Left ventricle myocardium inferior (tissue), 1 donor: ENCODE results near the gene COX19. TPM values are rescaled to one million over a fixed set of nuclear protein-coding genes. Genes with fewer than 3 reads are reported as not detected.
A peak's percentile ranks its signal among the peaks of the same experiment; 100 is the strongest.
"Not testable (repeated sequence)": the region's sequence is repeated elsewhere in the genome, so short reads cannot be mapped to it uniquely, and the experiment has no call there.

ENCODE experiments used
- DNase-seq: peaks from one replicate; pipeline ENCODE4 v3.0.0-alpha.2; 2020
- H3K27ac ChIP-seq: fragments of 200-600 bp; replicated peaks from 2 replicates; pipeline ENCODE4 v1.8.0; 2021
- H3K27me3 ChIP-seq: fragments of 200-600 bp; 2 replicates; pipeline ENCODE4 v1.8.0; 2021; ENCODE audit warnings: low read depth
- H3K36me3 ChIP-seq: fragments of 200-600 bp; 2 replicates; pipeline ENCODE4 v1.8.0; 2021
- H3K4me1 ChIP-seq: fragments of 200-600 bp; 2 replicates; pipeline ENCODE4 v1.8.0; 2021
- H3K4me3 ChIP-seq: fragments of 200-600 bp; 2 replicates; pipeline ENCODE4 v1.8.0; 2021; ENCODE audit warnings: mild to moderate bottlenecking, moderate library complexity
- H3K9me3 ChIP-seq: fragments of 200-600 bp; replicated peaks from 2 replicates; pipeline ENCODE4 v1.8.0; 2021
- intact Hi-C: fragments of 100-400 bp; cut with micrococcal nuclease; formaldehyde crosslinking; loops from one replicate; pipeline ENCODE4 v1.11.0; 2022
- total RNA-seq: library from RNA; stranded (reverse); fragmentation: NEBNext Ultra II Directional; extraction: Animal tissue kit (Norgen Biotek cat#: 25700); gene quantifications from one replicate; pipeline ENCODE4 v1.2.1, GENCODE V29; 2021
- TF ChIP-seq, protein P1 (sequence below): fragments of 200-600 bp; IDR thresholded peaks from 2 replicates; pipeline ENCODE4 v1.8.0; 2021; ENCODE audit warnings: antibody characterized with exemption, mild to moderate bottlenecking, borderline replicate concordance
- donor health status: DM: no; HTN: yes; CAD: no; lungs with severe emphysema.

COX19 gene
- total RNA-seq, 1 donor from 2014 or later: 8.5 TPM

DNA sequence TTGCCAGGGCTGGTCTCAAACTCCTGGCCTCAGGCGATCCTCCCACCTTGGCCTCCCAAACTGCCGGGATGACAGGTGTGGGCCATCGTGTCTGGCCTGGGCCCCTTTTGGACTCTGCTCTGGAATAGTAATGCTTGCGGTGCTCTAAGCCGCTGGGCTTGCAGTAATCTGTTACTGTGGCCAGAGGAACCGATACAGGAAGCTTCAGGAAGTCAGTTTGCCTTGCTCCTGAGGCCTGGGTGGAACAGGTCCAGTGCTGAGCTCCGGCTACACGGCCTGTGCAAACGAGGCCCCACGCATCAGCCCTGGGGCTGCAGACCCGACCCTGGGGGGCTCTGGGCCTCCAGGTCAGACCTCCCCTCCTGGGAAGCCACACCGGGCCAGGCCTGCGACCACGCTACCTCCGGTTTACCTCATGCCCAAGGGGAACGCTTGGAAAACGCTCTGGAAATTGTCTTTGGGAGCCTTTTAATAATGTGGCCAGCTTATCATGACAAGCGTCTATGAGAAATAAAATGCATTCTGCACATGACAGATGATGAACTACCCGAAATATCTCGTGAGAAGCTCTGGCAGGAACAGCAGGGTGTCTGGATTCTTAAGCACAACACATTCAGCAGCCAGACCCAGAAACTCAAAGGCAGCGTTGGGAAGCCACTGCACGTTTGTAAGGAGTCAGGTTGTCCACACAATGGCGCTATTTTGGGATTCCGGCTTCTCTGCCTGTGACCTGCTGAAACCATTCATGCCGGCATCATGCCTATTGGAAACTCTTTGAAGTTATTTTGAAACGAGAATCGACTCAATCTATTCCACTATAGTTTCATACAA lies 10.7 kb downstream of the COX19 start:
- H3K36me3 ChIP-seq: peaks cover 27% of the 10 kb centered on the region
- peak overlapping the region; percentile 93 for H3K27ac ChIP-seq
- peaks cover 72% of the 10 kb centered on the region for H3K4me1 ChIP-seq
- intact Hi-C loops: no loop called here
- TF ChIP-seq, protein P1, sequence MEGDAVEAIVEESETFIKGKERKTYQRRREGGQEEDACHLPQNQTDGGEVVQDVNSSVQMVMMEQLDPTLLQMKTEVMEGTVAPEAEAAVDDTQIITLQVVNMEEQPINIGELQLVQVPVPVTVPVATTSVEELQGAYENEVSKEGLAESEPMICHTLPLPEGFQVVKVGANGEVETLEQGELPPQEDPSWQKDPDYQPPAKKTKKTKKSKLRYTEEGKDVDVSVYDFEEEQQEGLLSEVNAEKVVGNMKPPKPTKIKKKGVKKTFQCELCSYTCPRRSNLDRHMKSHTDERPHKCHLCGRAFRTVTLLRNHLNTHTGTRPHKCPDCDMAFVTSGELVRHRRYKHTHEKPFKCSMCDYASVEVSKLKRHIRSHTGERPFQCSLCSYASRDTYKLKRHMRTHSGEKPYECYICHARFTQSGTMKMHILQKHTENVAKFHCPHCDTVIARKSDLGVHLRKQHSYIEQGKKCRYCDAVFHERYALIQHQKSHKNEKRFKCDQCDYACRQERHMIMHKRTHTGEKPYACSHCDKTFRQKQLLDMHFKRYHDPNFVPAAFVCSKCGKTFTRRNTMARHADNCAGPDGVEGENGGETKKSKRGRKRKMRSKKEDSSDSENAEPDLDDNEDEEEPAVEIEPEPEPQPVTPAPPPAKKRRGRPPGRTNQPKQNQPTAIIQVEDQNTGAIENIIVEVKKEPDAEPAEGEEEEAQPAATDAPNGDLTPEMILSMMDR: peak; percentile 21
- peak; percentile 52 for DNase-seq
- H3K4me3 ChIP-seq: peak overlapping the region; percentile 34
- H3K9me3 ChIP-seq: no peaks in the 10 kb centered on the region
- H3K27me3 ChIP-seq: no peaks in the 10 kb centered on the region

- Histone ChIP-seq H3K9me3 (no peaks in the 10 kb centered on the region), H3K4me3 (no peak overlapping the region), H3K27ac (peak overlapping the region; percentile 93), H3K36me3 (peaks cover 15% of the 10 kb centered on the region), H3K4me1 (peaks cover 62% of the 10 kb centered on the region), H3K27me3 (no peaks in the 10 kb centered on the region)
- peak; percentile 13 for DNase-seq
- TF ChIP-seq, protein P1: no peak
- intact Hi-C loops: no loop called here
Measured at GRCh38 chr7:963236-964078, 11.9 kb downstream of the COX19 start.

- H3K9me3 ChIP-seq: no peaks in the 10 kb centered on the region
- peaks cover 53% of the 10 kb centered on the region for H3K4me1 ChIP-seq
- no peak overlapping the region for H3K27ac ChIP-seq
- TF ChIP-seq, protein P1: no peak
- no peak overlapping the region for H3K4me3 ChIP-seq
- intact Hi-C loops: no loop called here
- peaks cover 6% of the 10 kb centered on the region for H3K36me3 ChIP-seq
- DNase-seq: peak; percentile 8
- peaks cover 4% of the 10 kb centered on the region for H3K27me3 ChIP-seq
Measured at GRCh38 chr7:962401-963081, 12.8 kb downstream of the COX19 start.

GRCh38 chr7:961546-962400 lies 13.6 kb downstream of the COX19 start:
- intact Hi-C loops: no loop called here
- H3K27me3 ChIP-seq: peaks cover 12% of the 10 kb centered on the region
- no peak overlapping the region for H3K4me3 ChIP-seq
- peaks cover 47% of the 10 kb centered on the region for H3K4me1 ChIP-seq
- H3K36me3 ChIP-seq: no peaks in the 10 kb centered on the region
- TF ChIP-seq, protein P1: no peak
- H3K27ac ChIP-seq: no peak overlapping the region
- peak; percentile 3 for DNase-seq
- H3K9me3 ChIP-seq: no peaks in the 10 kb centered on the region

DNA sequence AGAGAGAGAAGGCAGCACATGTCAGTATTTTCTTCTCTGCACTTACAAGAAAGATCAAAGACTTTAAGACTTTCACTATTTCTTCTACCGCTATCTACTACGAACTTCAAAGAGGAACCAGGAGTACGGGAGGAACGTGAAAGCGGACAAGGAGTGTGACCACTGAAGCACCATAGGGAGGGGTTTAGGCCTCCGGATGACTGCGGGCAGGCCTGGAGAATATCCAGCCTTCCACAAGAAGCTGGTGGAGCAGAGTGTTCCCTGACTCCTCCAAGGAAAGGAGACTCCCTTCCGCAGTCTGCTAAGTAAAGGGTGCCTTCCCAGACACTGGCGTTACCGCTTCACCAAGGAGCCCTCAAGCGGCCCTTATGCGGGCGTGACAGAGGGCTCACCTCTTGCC lies 14.4 kb downstream of the COX19 start:
- H3K27ac ChIP-seq, H3K9me3 ChIP-seq, H3K4me3 ChIP-seq, intact Hi-C loops, H3K36me3 ChIP-seq: not testable (repeated sequence)
- peak; percentile 11 for DNase-seq
- H3K27me3 ChIP-seq: peaks cover 14% of the 10 kb centered on the region
- H3K4me1 ChIP-seq: peaks cover 41% of the 10 kb centered on the region
